Measurements from ENCODE around the gene TINCR.
"Not testable (repeated sequence)": the region's sequence is repeated elsewhere in the genome, so short reads cannot be mapped to it uniquely, and the experiment has no call there.

The TINCR gene

GRCh38 chr19:5567360-5567969, at the start of gene TINCR:
Gene TINCR (minus strand): TSS chr19:5567953.
- no peak for DNase-seq (ENCODE audit: low read depth)

- no peak for DNase-seq (ENCODE audit: low read depth)
These were observed 49.3 kb upstream of the TINCR start for GRCh38 chr19:5617080-5617479.

GRCh38 chr19:5615756-5616327, 48.1 kb upstream of the TINCR start:
- DNase-seq (ENCODE audit: low read depth), result no peak

- DNase-seq (ENCODE audit: low read depth), result no peak
These were observed 45.4 kb upstream of the TINCR start for GRCh38 chr19:5612891-5613865.

- DNase-seq (ENCODE audit: low read depth), result no peak
These were observed 42.2 kb upstream of the TINCR start for GRCh38 chr19:5609881-5610448.

DNA sequence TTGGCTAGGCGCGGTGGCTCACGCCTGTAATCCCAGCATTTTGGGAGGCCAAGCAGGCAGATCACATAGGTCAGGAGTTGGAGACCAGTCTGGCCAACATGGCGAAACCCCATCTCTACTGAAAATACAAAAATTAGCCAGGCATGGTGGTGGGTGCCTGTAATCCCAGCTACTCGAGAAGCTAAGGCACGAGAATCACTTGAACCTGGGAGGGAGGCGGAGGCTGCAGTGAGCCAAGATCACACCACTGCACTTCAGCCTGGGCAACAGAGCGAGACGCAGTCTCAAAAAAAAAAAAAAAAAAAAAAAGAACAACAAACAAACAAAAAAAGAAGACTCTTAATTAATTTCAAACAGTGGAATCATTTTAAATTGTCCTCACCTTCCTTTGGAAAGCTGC, 41.0 kb upstream of the TINCR start:
- not testable (repeated sequence) for DNase-seq (ENCODE audit: low read depth)

GRCh38 chr19:5608291-5608690, 40.5 kb upstream of the TINCR start:
- DNase-seq (ENCODE audit: low read depth), result no peak

DNA sequence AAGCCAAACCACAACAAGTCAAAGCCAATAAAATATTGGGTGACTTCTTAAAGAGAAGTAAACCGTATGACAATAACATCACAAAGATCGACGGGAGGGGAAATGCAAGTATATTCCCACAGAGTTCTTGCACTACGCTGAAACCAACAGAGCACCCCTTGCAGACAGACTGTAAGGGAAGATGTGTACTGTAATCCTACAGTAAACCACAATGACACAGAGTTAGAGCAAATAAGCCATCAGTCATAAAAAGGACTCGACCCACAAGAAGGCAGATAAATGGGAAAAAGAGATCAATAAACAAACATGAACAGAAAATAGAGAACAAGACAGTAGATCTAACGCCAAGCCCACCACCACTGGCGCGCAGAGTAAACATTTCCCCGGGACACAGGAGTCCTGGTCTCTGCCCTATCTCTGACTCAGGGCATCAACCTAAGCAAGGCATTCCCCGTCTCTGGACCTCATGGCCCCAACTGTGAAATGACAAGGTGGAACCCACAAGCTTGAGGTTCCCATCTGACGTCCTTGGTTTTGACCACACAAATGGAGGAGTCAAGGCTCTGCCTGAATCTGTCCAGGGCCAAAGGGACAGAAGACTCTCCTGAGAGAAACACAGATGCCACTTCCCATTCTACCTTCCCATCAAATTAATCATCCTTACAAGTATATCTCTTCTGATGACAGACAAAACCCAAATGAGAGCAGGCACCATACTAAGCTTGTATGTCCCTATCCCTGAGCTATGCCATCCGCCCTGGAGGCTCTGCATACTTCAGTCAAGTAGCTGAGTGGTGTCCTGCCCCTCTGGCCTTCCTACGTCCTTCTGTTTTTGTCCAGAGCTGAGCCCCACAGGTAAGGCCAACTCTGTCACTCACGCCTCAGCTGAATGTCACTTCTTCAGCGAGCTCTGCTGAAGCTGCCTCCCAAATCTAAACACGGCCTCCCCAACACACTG, 39.8 kb upstream of the TINCR start:
- DNase-seq (ENCODE audit: low read depth), result no peak

DNA sequence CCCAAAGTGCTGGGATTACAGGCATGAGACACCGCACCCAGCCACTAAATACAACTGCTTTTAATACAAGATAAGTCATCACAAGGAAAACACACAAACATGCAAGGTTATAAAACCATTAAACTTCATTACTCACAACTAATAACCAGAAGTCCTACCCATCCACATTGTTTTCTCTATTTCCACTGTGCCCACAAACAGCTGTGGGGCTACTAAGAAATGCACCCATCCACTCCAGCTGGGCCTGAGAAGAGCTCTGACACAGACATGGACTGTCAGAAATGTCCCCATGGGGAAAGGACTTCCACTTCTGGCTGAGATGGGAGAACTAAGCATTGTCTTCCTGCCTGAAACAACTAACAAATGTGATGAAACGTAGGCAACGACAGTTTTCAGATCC, 37.6 kb upstream of the TINCR start:
- DNase-seq (ENCODE audit: low read depth), result no peak

DNA sequence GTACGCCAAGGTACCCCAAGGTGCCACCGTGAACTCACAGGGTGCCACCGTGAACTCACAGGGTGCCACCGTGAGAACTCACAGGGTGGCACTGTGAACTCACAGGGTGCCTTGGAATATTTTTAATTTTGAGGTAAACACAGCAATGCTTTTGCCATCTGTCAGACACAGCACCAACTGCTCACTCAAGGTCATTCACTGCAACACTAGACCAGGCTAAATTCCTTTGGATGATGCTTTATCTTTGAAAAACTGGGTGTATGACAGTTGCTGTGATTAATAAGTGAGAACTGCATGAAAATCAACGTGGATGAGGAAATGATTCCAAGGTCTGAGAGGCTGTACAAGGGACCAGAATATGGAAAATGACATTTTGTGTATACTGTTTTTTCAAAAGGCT, 35.9 kb upstream of the TINCR start:
- DNase-seq (ENCODE audit: low read depth), result no peak

DNA sequence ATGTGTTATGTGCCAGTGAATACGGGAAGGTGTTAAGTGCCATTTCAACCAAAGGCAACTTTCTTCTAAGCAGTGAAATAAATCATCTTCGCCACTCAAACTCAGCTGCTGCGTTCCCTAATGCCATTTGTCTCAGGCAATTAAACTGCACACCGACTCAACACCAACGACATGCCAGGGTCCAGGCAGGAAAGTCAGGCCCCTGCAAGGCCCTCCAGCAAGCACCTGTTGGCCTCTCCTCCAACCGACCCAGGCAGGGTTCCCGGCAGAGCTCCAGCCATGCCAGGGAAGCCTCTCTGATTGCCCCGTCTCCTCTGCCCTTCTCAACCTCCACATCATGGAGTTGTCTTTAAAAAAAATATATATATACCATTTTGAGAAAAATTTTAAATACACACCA, 33.0 kb upstream of the TINCR start:
- no peak for DNase-seq (ENCODE audit: low read depth)

GRCh38 chr19:5595745-5596144, 28.0 kb upstream of the TINCR start:
- DNase-seq (ENCODE audit: low read depth), result no peak

GRCh38 chr19:5595129-5595528, 27.4 kb upstream of the TINCR start:
- no peak for DNase-seq (ENCODE audit: low read depth)

GRCh38 chr19:5594521-5594950, 26.8 kb upstream of the TINCR start:
- no peak for DNase-seq (ENCODE audit: low read depth)

DNA sequence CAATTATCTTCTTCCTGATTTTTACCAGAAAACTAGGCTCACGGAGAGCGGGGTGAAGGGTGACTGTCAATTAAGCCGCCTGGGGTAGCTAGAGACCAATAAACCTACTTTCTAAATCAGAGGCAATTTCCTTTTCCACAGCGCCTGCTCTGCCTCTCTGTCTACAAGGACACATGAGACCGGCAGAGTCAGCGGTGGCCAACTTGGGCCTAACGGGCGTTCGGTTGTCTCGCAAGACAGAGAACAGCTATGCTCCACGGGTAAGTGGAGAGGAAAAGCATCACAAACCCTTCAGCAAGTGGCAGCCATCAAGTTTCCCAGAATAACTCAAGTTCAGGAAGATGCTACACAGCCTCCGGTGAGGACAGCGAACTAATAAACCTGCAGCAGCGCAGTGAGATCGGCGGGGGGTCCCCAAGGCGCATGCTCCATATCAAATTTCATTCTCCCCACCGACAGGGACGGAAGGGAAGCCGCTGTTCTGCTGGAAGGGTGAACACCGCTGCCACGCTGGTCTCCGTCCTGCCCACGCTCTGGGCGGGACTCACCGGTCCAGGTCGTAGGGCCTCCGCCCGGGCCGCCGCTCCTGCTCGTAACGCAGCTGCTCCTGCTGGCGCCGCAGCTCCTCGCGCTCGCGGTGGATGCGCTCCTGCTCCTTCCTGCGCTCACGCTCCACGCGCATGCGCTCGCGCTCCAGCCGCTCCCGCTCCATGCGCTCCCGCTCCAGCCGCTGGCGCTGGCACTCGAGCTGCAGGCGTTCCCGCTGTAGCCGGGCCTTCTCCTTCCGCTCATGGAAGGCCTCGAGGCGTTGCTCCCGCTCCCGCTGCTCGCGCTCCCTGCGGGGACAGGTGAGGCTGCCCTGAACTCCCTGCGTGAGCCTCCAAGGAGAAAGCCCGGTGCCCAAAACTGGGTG, 25.8 kb upstream of the TINCR start:
- DNase-seq (ENCODE audit: low read depth), result no peak

DNA sequence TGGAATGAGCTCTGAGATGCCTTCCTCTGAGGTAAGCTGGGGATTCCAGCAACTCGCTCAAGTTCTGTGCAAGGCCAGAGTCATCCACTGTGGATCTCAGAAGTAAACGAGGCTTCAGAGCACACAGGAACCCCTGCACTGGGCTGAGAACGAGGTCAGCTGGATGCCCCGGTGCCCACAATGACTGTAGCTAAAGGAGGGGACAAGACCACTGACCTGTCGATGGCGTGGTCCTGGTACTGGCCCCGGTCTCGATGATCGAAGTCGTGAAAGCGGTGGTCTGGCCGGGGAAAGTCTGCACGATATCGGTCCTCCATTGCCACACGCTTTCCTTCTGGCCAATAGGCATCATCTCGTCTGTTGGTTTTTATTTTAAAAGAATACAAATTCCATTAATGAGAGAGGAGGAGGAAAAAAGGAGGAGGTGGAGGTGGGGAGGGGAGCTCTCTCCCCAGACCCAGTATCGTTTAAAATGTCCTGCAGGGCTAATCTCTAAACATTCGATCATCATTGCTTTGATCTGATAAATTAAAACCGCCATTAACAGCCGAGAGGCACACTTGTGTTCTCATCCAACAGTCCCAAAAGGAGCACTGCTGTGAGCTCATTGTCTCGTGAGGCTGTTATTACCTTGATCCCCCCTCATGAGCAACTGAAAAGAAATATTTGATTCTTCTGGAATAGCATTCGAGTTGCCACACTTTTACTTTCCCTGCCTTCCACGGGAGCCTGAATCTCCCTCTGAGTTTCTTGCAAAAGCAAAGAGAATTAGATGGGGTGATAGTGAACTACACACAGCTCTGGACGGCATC, 25.0 kb upstream of the TINCR start:
- no peak for DNase-seq (ENCODE audit: low read depth)

DNA sequence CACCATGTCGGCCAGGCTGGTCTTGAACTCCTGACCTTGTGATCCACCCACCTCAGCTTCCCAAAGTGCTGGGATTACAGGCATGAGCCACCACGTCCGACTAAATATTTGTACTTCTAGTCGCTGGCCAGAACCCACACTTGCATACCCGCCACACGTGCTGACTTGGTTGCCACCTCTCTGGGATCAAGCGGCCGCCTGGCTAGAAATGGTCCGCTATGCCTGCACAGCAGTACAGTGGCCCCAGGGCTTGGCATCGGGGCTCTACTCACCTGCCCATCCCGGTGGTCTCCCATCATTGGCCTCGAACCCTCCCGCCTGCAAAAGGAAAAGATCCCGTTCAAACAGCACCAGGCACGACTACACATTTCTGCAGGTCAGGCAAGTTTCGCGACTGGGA, 23.7 kb upstream of the TINCR start:
- DNase-seq (ENCODE audit: low read depth), result no peak

GRCh38 chr19:5590865-5591154, 23.1 kb upstream of the TINCR start:
- DNase-seq (ENCODE audit: low read depth), result no peak

GRCh38 chr19:5590151-5590864, 22.6 kb upstream of the TINCR start:
- no peak for DNase-seq (ENCODE audit: low read depth)
